BJ (cell line): ENCODE data around the gene APOBEC3C. TPM values are rescaled to one million over a fixed set of nuclear protein-coding genes. Genes with fewer than 3 reads are reported as not detected.
"Not testable (repeated sequence)": the region's sequence is repeated elsewhere in the genome, so short reads cannot be mapped to it uniquely, and the experiment has no call there.

Experiments
- CTCF ChIA-PET: fragments of 350-600 bp; formaldehyde crosslinking; extraction: SDS; loops from one replicate; lab custom pipeline; 2021; ENCODE audit warnings: antibody characterized with exemption, inconsistent platforms; lab: Yijun Ruan, JAX
- POLR2A ChIA-PET: fragments of 300-600 bp; sonication (Branson Sonifier 250); formaldehyde crosslinking; extraction: SDS; loops from one replicate; lab custom pipeline; 2021; ENCODE audit warnings: antibody characterized with exemption; lab: Charles Lee
- DNase-seq: peaks from one replicate; pipeline ENCODE4 v3.0.0-alpha.2; 2011; ENCODE audit warnings: low read depth
- H3K27me3 ChIP-seq: 2 replicates; pipeline ENCODE4 v1.6.0; 2011; ENCODE audit warnings: low read length; ENCODE audit not compliant: control insufficient read depth, insufficient read depth
- H3K36me3 ChIP-seq: 2 replicates; pipeline ENCODE4 v1.5.1; 2011; ENCODE audit warnings: low read length; ENCODE audit not compliant: control insufficient read depth, insufficient read depth
- H3K4me3 ChIP-seq: 2 replicates; pipeline ENCODE4 v1.5.1; 2011; ENCODE audit warnings: low read depth, mild to moderate bottlenecking, control low read depth, low read length
- CTCF ChIP-seq: IDR thresholded peaks from 2 replicates; pipeline ENCODE4 v1.5.1; 2011; ENCODE audit warnings: low read depth, mild to moderate bottlenecking, control low read depth, inconsistent platforms, low read length, moderate library complexity; ENCODE audit not compliant: insufficient read depth
- polyA plus RNA-seq: library from polyadenylated mRNA; depleted of rRNA; stranded (reverse); fragments of >200 nt; gene quantifications from 2 replicates; pipeline ENCODE4 v1.2.3, GENCODE V29; 2011

The APOBEC3C gene
- polyA plus RNA-seq, 1 experiment = 20.4 TPM

GRCh38 chr22:39026509-39027150 lies 12.6 kb downstream of the APOBEC3C start:
- H3K4me3 ChIP-seq = no peak overlapping the region
- peaks cover 1% of the 10 kb centered on the region for H3K36me3 ChIP-seq
- ChIA-PET CTCF (interaction anchor here (1.0 to 1.2 kb wide), 2 partner anchors 13 to 158 kb away, joined by 3 read pairs; no protein-coding TSS in a partner anchor), POLR2A (no interaction called here)
- no peak for DNase-seq
- no peaks in the 10 kb centered on the region for H3K27me3 ChIP-seq
- TF ChIP-seq CTCF = no peak

- peaks cover 1% of the 10 kb centered on the region for H3K36me3 ChIP-seq
- ChIA-PET POLR2A (no interaction called here), CTCF (interaction anchor here (1.0 to 1.2 kb wide), 2 partner anchors 9 to 159 kb away, joined by 3 read pairs; no protein-coding TSS in a partner anchor)
- TF ChIP-seq CTCF = no peak
- H3K4me3 ChIP-seq = no peak overlapping the region
- H3K27me3 ChIP-seq = no peaks in the 10 kb centered on the region
- DNase-seq = no peak
These were observed 13.7 kb downstream of the APOBEC3C start for GRCh38 chr22:39027717-39028116.

- H3K27me3 ChIP-seq = no peaks in the 10 kb centered on the region
- POLR2A ChIA-PET = no interaction called here
- no peak for TF ChIP-seq CTCF
- DNase-seq = no peak
- CTCF ChIA-PET = interaction anchor here (1.0 kb wide), 2 partner anchors 10 to 92 kb away, joined by 3 read pairs; no protein-coding TSS in a partner anchor
- H3K36me3 ChIP-seq = peaks cover 1% of the 10 kb centered on the region
- no peak overlapping the region for H3K4me3 ChIP-seq
These were observed 14.2 kb downstream of the APOBEC3C start for GRCh38 chr22:39028281-39028680.

GRCh38 chr22:39029227-39029626 lies 15.2 kb downstream of the APOBEC3C start:
- ChIA-PET CTCF (interaction anchor here (1.0 kb wide), 1 partner anchor 91 kb away, joined by 3 read pairs; no protein-coding TSS in a partner anchor), POLR2A (no interaction called here)
- TF ChIP-seq CTCF = no peak
- no peak for DNase-seq
- Histone ChIP-seq H3K4me3 (no peak overlapping the region), H3K36me3 (no peaks in the 10 kb centered on the region; the same call in 1 of the 2 replicates), H3K27me3 (no peaks in the 10 kb centered on the region)

GRCh38 chr22:39030705-39031104 lies 16.6 kb downstream of the APOBEC3C start:
- no peak for TF ChIP-seq CTCF
- CTCF ChIA-PET = no interaction called here
- POLR2A ChIA-PET = no interaction called here
- no peak overlapping the region for H3K4me3 ChIP-seq
- no peaks in the 10 kb centered on the region for H3K36me3 ChIP-seq
- no peaks in the 10 kb centered on the region for H3K27me3 ChIP-seq
- DNase-seq = no peak

GRCh38 chr22:39031434-39032295 lies 17.6 kb downstream of the APOBEC3C start:
- CTCF ChIA-PET, H3K36me3 ChIP-seq, DNase-seq, H3K27me3 ChIP-seq, POLR2A ChIA-PET, H3K4me3 ChIP-seq: not testable (repeated sequence)

- H3K36me3 ChIP-seq, DNase-seq, H3K27me3 ChIP-seq, CTCF ChIA-PET, H3K4me3 ChIP-seq, POLR2A ChIA-PET: not testable (repeated sequence)
These were observed 23.0 kb downstream of the APOBEC3C start for GRCh38 chr22:39037071-39037470.
